Measurements from ENCODE around the gene RIN3.

- TF ChIP-seq CTCF (conservative IDR thresholded peaks at IDR 0.05 in 1 of 2, IDR thresholded peaks at IDR 0.05 in 1 of 2; ENCODE audit: extremely low read depth in 1 of 2, insufficient read depth in 1 of 2, low read depth in 1 of 2, low read length in 2 of 2) (no peak), EZH2 (IDR thresholded peaks at IDR 0.05; ENCODE audit: borderline replicate concordance, low read length) (no peak)
These were observed 40.2 kb upstream of the RIN3 start for GRCh38 chr14:92473261-92473968.
